Measurements from ENCODE around the gene C2CD2.

Gene C2CD2

GRCh38 chr21:41876928-41877652 lies 76.7 kb downstream of the C2CD2 start:
- H3K14ac ChIP-seq (ENCODE audit: low read length), result no peak overlapping the region
- no CpG with 5 or more reads among the region's 11 CpGs for WGBS (ENCODE audit: extremely low coverage, insufficient coverage, insufficient read length)

DNA sequence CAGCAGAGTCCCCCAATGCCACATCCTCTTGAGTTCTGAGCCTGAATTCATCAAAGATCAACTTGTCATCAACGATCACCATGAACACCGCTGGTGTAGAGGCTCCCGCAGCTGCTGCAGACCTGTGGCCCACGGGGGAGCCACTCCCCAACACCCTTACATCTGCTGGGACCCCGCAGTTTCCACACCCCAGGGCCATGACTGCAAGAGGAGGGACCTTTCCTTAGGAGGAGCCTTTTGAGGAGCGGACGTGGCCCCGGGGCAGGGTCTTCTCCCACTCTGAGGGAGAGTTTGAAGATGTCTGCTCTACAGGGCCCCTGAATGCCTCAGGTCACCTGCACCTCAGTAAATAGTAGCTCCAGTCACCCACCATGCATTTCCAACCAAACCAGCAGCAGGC lies 77.4 kb downstream of the C2CD2 start:
- Histone ChIP-seq H4K91ac (ENCODE audit: low read depth, low read length) (no peak overlapping the region), H2BK120ac (ENCODE audit: insufficient read depth, low read length, poor library complexity) (no peak overlapping the region), H3K27ac (ENCODE audit: low read depth, low read length) (no peak overlapping the region), H3K23ac (ENCODE audit: low read length) (no peak overlapping the region), H2AFZ (ENCODE audit: insufficient read depth, low read length, poor library complexity) (no peak overlapping the region), H3K79me2 (ENCODE audit: control insufficient read depth, insufficient read depth, low read length, poor library complexity) (peaks cover 4% of the 10 kb centered on the region), H3K4me3 (ENCODE audit: low read depth, low read length) (no peak overlapping the region), H3K4me1 (ENCODE audit: control insufficient read depth in 1 of 2, insufficient read depth in 2 of 2, low read length in 2 of 2) (peaks cover 0 to 2% of the 10 kb centered on the region in 2 experiments), H3K79me1 (ENCODE audit: low read length) (peaks cover 6% of the 10 kb centered on the region), H2BK5ac (ENCODE audit: low read depth, low read length, poor library complexity) (no peak overlapping the region), H3K14ac (ENCODE audit: low read length) (no peak overlapping the region), H3K9ac (ENCODE audit: low read length) (no peak overlapping the region), H3K36me3 (ENCODE audit: control insufficient read depth in 1 of 2, insufficient read depth in 2 of 2, low read length in 2 of 2) (peaks cover 0 to under 1% of the 10 kb centered on the region in 2 experiments), H3K4ac (ENCODE audit: low read depth, low read length) (no peak overlapping the region), H4K12ac (ENCODE audit: low read depth, low read length) (no peak overlapping the region), H3K9me3 (ENCODE audit: insufficient read depth, low read depth, low read length) (no peaks in the 10 kb centered on the region), H3K4me2 (ENCODE audit: low read length) (no peak overlapping the region), H3K27me3 (ENCODE audit: insufficient read depth, low read length) (no peaks in the 10 kb centered on the region), H2BK12ac (ENCODE audit: low read length) (no peak overlapping the region), H3K18ac (ENCODE audit: low read length) (no peak overlapping the region), H2AK5ac (ENCODE audit: low read length) (no peak overlapping the region), H4K8ac (ENCODE audit: low read depth, low read length) (no peak overlapping the region)
- DNase-seq, result no peak
- WGBS (ENCODE audit: extremely low coverage, insufficient coverage, insufficient read length), result no CpG with 5 or more reads among the region's 8 CpGs

More at GRCh38 chr21:41876928-41877652, 76.7 kb downstream of the C2CD2 start:
- no peak overlapping the region for H4K8ac ChIP-seq (ENCODE audit: low read depth, low read length)
- H3K23ac ChIP-seq (ENCODE audit: low read length), result no peak overlapping the region
- H2BK12ac ChIP-seq (ENCODE audit: low read length), result no peak overlapping the region
- no peak overlapping the region for H3K4me2 ChIP-seq (ENCODE audit: low read length)
- DNase-seq, result no peak
- peaks cover 6% of the 10 kb centered on the region for H3K79me1 ChIP-seq (ENCODE audit: low read length)
- H3K4ac ChIP-seq (ENCODE audit: low read depth, low read length), result no peak overlapping the region
- peaks cover 0 to 2% of the 10 kb centered on the region in 2 experiments for H3K4me1 ChIP-seq (ENCODE audit: control insufficient read depth in 1 of 2, insufficient read depth in 2 of 2, low read length in 2 of 2)
- H2AFZ ChIP-seq (ENCODE audit: insufficient read depth, low read length, poor library complexity), result no peak overlapping the region
- H3K9me3 ChIP-seq (ENCODE audit: insufficient read depth, low read depth, low read length), result no peaks in the 10 kb centered on the region
- H3K79me2 ChIP-seq (ENCODE audit: control insufficient read depth, insufficient read depth, low read length, poor library complexity), result peaks cover 4% of the 10 kb centered on the region
- H2AK5ac ChIP-seq (ENCODE audit: low read length), result no peak overlapping the region
- H3K27ac ChIP-seq (ENCODE audit: low read depth, low read length), result no peak overlapping the region
- no peak overlapping the region for H4K91ac ChIP-seq (ENCODE audit: low read depth, low read length)
- no peak overlapping the region for H4K12ac ChIP-seq (ENCODE audit: low read depth, low read length)
- no peaks in the 10 kb centered on the region for H3K36me3 ChIP-seq (ENCODE audit: control insufficient read depth in 1 of 2, insufficient read depth in 2 of 2, low read length in 2 of 2)
- no peak overlapping the region for H3K9ac ChIP-seq (ENCODE audit: low read length)
- H3K4me3 ChIP-seq (ENCODE audit: low read depth, low read length), result no peak overlapping the region
- no peak overlapping the region for H2BK120ac ChIP-seq (ENCODE audit: insufficient read depth, low read length, poor library complexity)
- no peaks in the 10 kb centered on the region for H3K27me3 ChIP-seq (ENCODE audit: insufficient read depth, low read length)
- H3K18ac ChIP-seq (ENCODE audit: low read length), result no peak overlapping the region
- no peak overlapping the region for H2BK5ac ChIP-seq (ENCODE audit: low read depth, low read length, poor library complexity)

DNA sequence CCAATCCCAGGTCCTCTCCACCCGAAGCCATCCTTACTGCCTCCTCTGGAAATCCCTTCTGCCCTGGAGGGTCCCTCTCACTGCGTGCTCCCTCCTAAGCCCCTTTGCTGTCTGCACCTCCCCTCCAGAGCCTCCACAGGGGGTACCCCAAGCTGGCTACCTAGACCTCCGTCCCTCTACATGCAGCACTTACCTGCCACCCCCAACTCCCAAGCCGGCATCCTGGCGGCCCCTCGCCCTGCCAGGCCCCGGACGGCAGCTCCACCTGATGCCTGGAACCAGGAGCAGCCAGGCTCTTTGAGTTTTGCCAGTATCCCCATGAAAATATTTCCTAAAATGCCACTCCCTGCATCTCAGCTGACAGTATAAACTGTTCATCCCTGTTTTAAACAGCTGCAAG lies 78.7 kb downstream of the C2CD2 start:
- H2BK12ac ChIP-seq (ENCODE audit: low read length), result no peak overlapping the region
- H3K4me2 ChIP-seq (ENCODE audit: low read length), result no peak overlapping the region
- no peaks in the 10 kb centered on the region for H3K9me3 ChIP-seq (ENCODE audit: insufficient read depth, low read depth, low read length)
- H3K4me3 ChIP-seq (ENCODE audit: low read depth, low read length), result no peak overlapping the region
- H3K79me2 ChIP-seq (ENCODE audit: control insufficient read depth, insufficient read depth, low read length, poor library complexity), result peaks cover 4% of the 10 kb centered on the region
- H3K27me3 ChIP-seq (ENCODE audit: insufficient read depth, low read length), result no peaks in the 10 kb centered on the region
- no peak overlapping the region for H4K8ac ChIP-seq (ENCODE audit: low read depth, low read length)
- no peak overlapping the region for H2BK120ac ChIP-seq (ENCODE audit: insufficient read depth, low read length, poor library complexity)
- H3K36me3 ChIP-seq (ENCODE audit: control insufficient read depth in 1 of 2, insufficient read depth in 2 of 2, low read length in 2 of 2), result peaks cover 0 to 2% of the 10 kb centered on the region in 2 experiments
- no CpG with 5 or more reads among the region's 8 CpGs for WGBS (ENCODE audit: extremely low coverage, insufficient coverage, insufficient read length)
- H3K23ac ChIP-seq (ENCODE audit: low read length), result no peak overlapping the region
- no peak overlapping the region for H4K12ac ChIP-seq (ENCODE audit: low read depth, low read length)
- H3K9ac ChIP-seq (ENCODE audit: low read length), result no peak overlapping the region
- H2BK5ac ChIP-seq (ENCODE audit: low read depth, low read length, poor library complexity), result no peak overlapping the region
- H4K91ac ChIP-seq (ENCODE audit: low read depth, low read length), result no peak overlapping the region
- no peak overlapping the region for H2AFZ ChIP-seq (ENCODE audit: insufficient read depth, low read length, poor library complexity)
- H3K4ac ChIP-seq (ENCODE audit: low read depth, low read length), result no peak overlapping the region
- H3K27ac ChIP-seq (ENCODE audit: low read depth, low read length), result no peak overlapping the region
- DNase-seq, result no peak
- peaks cover 6% of the 10 kb centered on the region for H3K79me1 ChIP-seq (ENCODE audit: low read length)
- H3K14ac ChIP-seq (ENCODE audit: low read length), result no peak overlapping the region
- H2AK5ac ChIP-seq (ENCODE audit: low read length), result no peak overlapping the region
- no peak overlapping the region for H3K18ac ChIP-seq (ENCODE audit: low read length)
- peaks cover 0 to 2% of the 10 kb centered on the region in 2 experiments for H3K4me1 ChIP-seq (ENCODE audit: control insufficient read depth in 1 of 2, insufficient read depth in 2 of 2, low read length in 2 of 2)

DNA sequence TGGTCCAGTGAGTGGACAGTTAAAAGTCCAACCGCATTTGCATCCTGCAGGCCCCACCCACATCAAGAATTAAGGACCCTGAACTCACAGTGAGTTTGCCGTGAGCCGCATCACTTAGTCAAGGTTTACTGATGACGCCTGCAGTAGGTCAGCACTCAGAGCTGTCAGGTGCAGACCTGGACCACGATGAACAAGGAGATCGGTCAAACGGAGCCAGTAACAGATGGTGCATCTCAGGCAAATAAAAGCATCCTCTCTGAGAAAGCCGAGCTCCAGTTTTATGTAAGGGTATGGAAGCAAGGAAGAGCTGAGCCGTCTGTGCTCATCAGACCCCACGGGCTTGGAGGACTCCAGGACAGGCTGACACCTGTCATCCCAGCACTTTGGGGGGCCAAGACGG lies 79.2 kb downstream of the C2CD2 start:
- no peak overlapping the region for H3K18ac ChIP-seq (ENCODE audit: low read length)
- H3K4me1 ChIP-seq (ENCODE audit: control insufficient read depth in 1 of 2, insufficient read depth in 2 of 2, low read length in 2 of 2), result peaks cover 0 to 2% of the 10 kb centered on the region in 2 experiments
- H3K36me3 ChIP-seq (ENCODE audit: control insufficient read depth in 1 of 2, insufficient read depth in 2 of 2, low read length in 2 of 2), result peaks cover 0 to 2% of the 10 kb centered on the region in 2 experiments
- H3K9ac ChIP-seq (ENCODE audit: low read length), result no peak overlapping the region
- no peak overlapping the region for H3K23ac ChIP-seq (ENCODE audit: low read length)
- no peak overlapping the region for H2BK120ac ChIP-seq (ENCODE audit: insufficient read depth, low read length, poor library complexity)
- no peaks in the 10 kb centered on the region for H3K27me3 ChIP-seq (ENCODE audit: insufficient read depth, low read length)
- no peak overlapping the region for H2AFZ ChIP-seq (ENCODE audit: insufficient read depth, low read length, poor library complexity)
- peaks cover 3% of the 10 kb centered on the region for H3K79me2 ChIP-seq (ENCODE audit: control insufficient read depth, insufficient read depth, low read length, poor library complexity)
- WGBS (ENCODE audit: extremely low coverage, insufficient coverage, insufficient read length), result no CpG with 5 or more reads among the region's 11 CpGs
- H3K4me2 ChIP-seq (ENCODE audit: low read length), result no peak overlapping the region
- peaks cover 6% of the 10 kb centered on the region for H3K79me1 ChIP-seq (ENCODE audit: low read length)
- no peak for DNase-seq
- no peak overlapping the region for H3K4ac ChIP-seq (ENCODE audit: low read depth, low read length)
- no peak overlapping the region for H4K8ac ChIP-seq (ENCODE audit: low read depth, low read length)
- no peak overlapping the region for H3K4me3 ChIP-seq (ENCODE audit: low read depth, low read length)
- no peak overlapping the region for H3K27ac ChIP-seq (ENCODE audit: low read depth, low read length)
- H3K14ac ChIP-seq (ENCODE audit: low read length), result no peak overlapping the region
- no peak overlapping the region for H2AK5ac ChIP-seq (ENCODE audit: low read length)
- H2BK12ac ChIP-seq (ENCODE audit: low read length), result no peak overlapping the region
- no peaks in the 10 kb centered on the region for H3K9me3 ChIP-seq (ENCODE audit: insufficient read depth, low read depth, low read length)
- no peak overlapping the region for H4K91ac ChIP-seq (ENCODE audit: low read depth, low read length)
- no peak overlapping the region for H4K12ac ChIP-seq (ENCODE audit: low read depth, low read length)
- H2BK5ac ChIP-seq (ENCODE audit: low read depth, low read length, poor library complexity), result no peak overlapping the region
